B cell (primary cell): ENCODE data around the gene YAP1. TPM values are rescaled to one million over a fixed set of nuclear protein-coding genes. Genes with fewer than 3 reads are reported as not detected.

ENCODE experiments used
- ATAC-seq: fragments of 200-7000 bp; cut with Tn5 transposase; one replicate; pipeline ENCODE4 v1.10.0; 2021; ENCODE audit warnings: low read depth, mild to moderate bottlenecking, moderate number of reproducible peaks, moderate library complexity
- CTCF ChIA-PET: fragments of 350-600 bp; sonication (Branson Sonifier 250); formaldehyde crosslinking; loops from one replicate; lab custom pipeline; 2021; ENCODE audit warnings: antibody characterized with exemption, inconsistent platforms; lab: Charles Lee
- POLR2A ChIA-PET: fragments of 350-600 bp; sonication (Branson Sonifier 250); formaldehyde crosslinking; loops from one replicate; lab custom pipeline; 2021; ENCODE audit warnings: antibody characterized with exemption; lab: Charles Lee
- DNase-seq: peaks from one replicate; pipeline ENCODE4 v3.0.0; 2013
- H2AFZ ChIP-seq: 2 replicates; pipeline ENCODE4 v1.6.1; 2012; ENCODE audit warnings: mild to moderate bottlenecking, low read depth, low read length; ENCODE audit not compliant: insufficient read depth, poor library complexity, severe bottlenecking
- H3K27ac ChIP-seq, 2 donors: 1 replicate in 1 of 2; 2 replicates in 1 of 2; pipeline ENCODE4 v1.5.1; 2012 to 2013; ENCODE audit warnings: low read length in 2 of 2, mild to moderate bottlenecking in 2 of 2, moderate library complexity in 1 of 2
- H3K27me3 ChIP-seq, 4 experiments: fragments of 200-600 bp in 1 of 4; sonication (generic) in 1 of 4; replicated peaks in 1 of 4; 1 replicate in 2 of 4; 2 replicates in 2 of 4; pipeline versions ENCODE4 v1.6.1 to v1.7.0; 2013 to 2016; ENCODE audit warnings: low read length in 3 of 4, mild to moderate bottlenecking in 2 of 4, mixed read lengths in 1 of 4, moderate library complexity in 1 of 4; ENCODE audit not compliant: insufficient read depth in 4 of 4, control insufficient read depth in 3 of 4; ENCODE audit errors: control extremely low read depth in 1 of 4
- H3K36me3 ChIP-seq, 2 experiments: replicated peaks in 1 of 2; 1 replicate in 1 of 2; 2 replicates in 1 of 2; pipeline versions ENCODE4 v1.6.1 to v1.7.1; 2013; ENCODE audit warnings: low read length in 1 of 2; ENCODE audit not compliant: insufficient read depth in 2 of 2, control insufficient read depth in 1 of 2; ENCODE audit errors: control extremely low read depth in 1 of 2, extremely low read depth in 1 of 2
- H3K4me1 ChIP-seq, 2 donors: fragments of 200-600 bp in 1 of 2; sonication (generic) in 1 of 2; 1 replicate in 1 of 2; 2 replicates in 1 of 2; pipeline versions ENCODE4 v1.5.1 to v1.6.1; 2013 to 2017; ENCODE audit warnings: low read length in 2 of 2; ENCODE audit not compliant: control insufficient read depth in 2 of 2, insufficient read depth in 2 of 2
- H3K4me2 ChIP-seq: replicated peaks from 2 replicates; pipeline ENCODE3; 2012; ENCODE audit warnings: mild to moderate bottlenecking, low read depth, low read length; ENCODE audit not compliant: poor library complexity, severe bottlenecking
- H3K4me3 ChIP-seq, 5 experiments: fragments of 200-600 bp in 1 of 5; sonication (generic) in 1 of 5; 1 replicate in 3 of 5; 2 replicates in 2 of 5; pipeline versions ENCODE4 v1.5.1 to v1.7.0; 2011 to 2016; ENCODE audit warnings: low read length in 4 of 5, mild to moderate bottlenecking in 4 of 5, low read depth in 2 of 5, control low read depth in 1 of 5, moderate library complexity in 1 of 5; ENCODE audit not compliant: insufficient read depth in 1 of 5; ENCODE audit errors: control extremely low read depth in 1 of 5, extremely low read depth in 1 of 5
- H3K79me2 ChIP-seq: fragments of 200-600 bp; sonication (generic); one replicate; pipeline ENCODE4 v1.6.0; 2016; ENCODE audit warnings: low read length; ENCODE audit not compliant: control insufficient read depth, insufficient read depth
- H3K9ac ChIP-seq: fragments of 200-600 bp; sonication (generic); 2 replicates; pipeline ENCODE4 v1.6.1; 2017; ENCODE audit warnings: mild to moderate bottlenecking, low read length, moderate library complexity
- H3K9me3 ChIP-seq, 3 donors: one replicate each; pipeline versions ENCODE4 v1.6.1 to v1.7.1; 2013; ENCODE audit warnings: low read length in 2 of 3; ENCODE audit not compliant: control insufficient read depth in 2 of 3, insufficient read depth in 1 of 3; ENCODE audit errors: control extremely low read depth in 1 of 3
- H4K20me1 ChIP-seq: 2 replicates; pipeline ENCODE4 v1.6.0; 2012; ENCODE audit warnings: mild to moderate bottlenecking, low read length; ENCODE audit not compliant: insufficient read depth, control insufficient read depth, poor library complexity, severe bottlenecking
- H3K27ac Mint-ChIP-seq: one replicate; pipeline ENCODE4 v1.8.0; 2021; ENCODE audit warnings: mixed read lengths
- H3K27me3 Mint-ChIP-seq: one replicate; pipeline ENCODE4 v1.8.0; 2021; ENCODE audit warnings: mixed read lengths
- H3K4me1 Mint-ChIP-seq: one replicate; pipeline ENCODE4 v1.8.0; 2021; ENCODE audit warnings: mixed read lengths
- H3K4me3 Mint-ChIP-seq: one replicate; pipeline ENCODE4 v1.8.0; 2021; ENCODE audit warnings: mixed read lengths
- H3K9me3 Mint-ChIP-seq: one replicate; pipeline ENCODE4 v1.8.0; 2022; ENCODE audit warnings: mixed read lengths; ENCODE audit not compliant: insufficient read depth
- CTCF ChIP-seq: fragments of 200-600 bp; IDR thresholded peaks from one replicate; pipeline ENCODE4 v1.8.0; 2022; ENCODE audit warnings: antibody characterized with exemption, mild to moderate bottlenecking
- EZH2 ChIP-seq: IDR thresholded peaks from 2 replicates; pipeline ENCODE4 v1.6.1; 2012; ENCODE audit warnings: borderline replicate concordance, low read depth, mild to moderate bottlenecking, moderate library complexity, low read length; ENCODE audit not compliant: insufficient read depth, poor library complexity, severe bottlenecking
- WGBS: methylation state at CpG from one replicate; pipeline ENCODE4 v1.1.5; 2013; ENCODE audit warnings: missing lambda C conversion rate; ENCODE audit not compliant: insufficient coverage; 5-methylcytosine and 5-hydroxymethylcytosine counted together
- intact Hi-C: fragments of 100-400 bp; cut with micrococcal nuclease; formaldehyde crosslinking; loops from one replicate; pipeline ENCODE4 v1.10.0; 2022
- polyA plus RNA-seq: library from polyadenylated mRNA; depleted of rRNA; stranded (reverse); fragments of >200 nt; gene quantifications from 2 replicates; pipeline ENCODE4 v1.2.3, GENCODE V29; 2012
- total RNA-seq, 2 donors: library from RNA; stranded (reverse); fragments of 120-200 nt in 1 of 2; gene quantifications; 1 replicate in 1 of 2; 2 replicates in 1 of 2; pipeline versions ENCODE4 v1.2.3 to v1.2.4, GENCODE V29; 2013 to 2022

Gene YAP1
- total and polyA plus RNA-seq, 2 donors (not counting 1 experiment from before 2014, with no cell fraction given): not detected

DNA sequence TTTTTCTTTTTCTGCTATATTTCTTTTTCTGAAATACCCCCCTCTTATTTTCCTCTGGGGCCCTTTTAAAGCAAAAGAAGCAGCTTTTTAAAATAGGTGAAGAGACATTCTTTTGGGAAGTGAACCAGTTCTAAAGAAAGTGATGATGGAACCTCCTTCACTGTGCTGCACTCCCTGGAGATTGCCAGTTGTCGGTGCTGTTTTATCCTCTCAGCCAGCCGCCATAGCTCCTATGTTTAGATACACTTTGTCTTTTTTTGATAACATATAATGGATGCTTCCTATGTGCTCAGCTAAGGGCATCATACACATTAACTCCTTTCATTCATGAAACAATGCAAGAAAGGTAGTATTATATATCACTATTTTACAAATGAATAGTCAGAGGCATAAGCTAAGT, 49.0 kb upstream of the YAP1 start:
- Mint-ChIP-seq H3K9me3 (no peaks in the 10 kb centered on the region), H3K4me3 (no peak overlapping the region), H3K27me3 (peaks cover 20% of the 10 kb centered on the region), H3K4me1 (no peaks in the 10 kb centered on the region), H3K27ac (no peak overlapping the region)
- no peaks in the 10 kb centered on the region for H3K9me3 ChIP-seq
- no peak for DNase-seq
- H3K36me3 ChIP-seq: no peaks in the 10 kb centered on the region
- TF ChIP-seq EZH2: no peak
- no peak for TF ChIP-seq CTCF
- H3K9ac ChIP-seq: no peak overlapping the region
- no peaks in the 10 kb centered on the region for H3K79me2 ChIP-seq
- no peak for ATAC-seq
- intact Hi-C loops: no loop called here
- POLR2A ChIA-PET: no interaction called here
- H4K20me1 ChIP-seq: no peaks in the 10 kb centered on the region
- H3K4me1 ChIP-seq: no peaks in the 10 kb centered on the region
- no peak overlapping the region for H3K27ac ChIP-seq
- H3K4me2 ChIP-seq: no peak overlapping the region
- H3K27me3 ChIP-seq: no peaks in the 10 kb centered on the region
- no peak overlapping the region for H2AFZ ChIP-seq
- CTCF ChIA-PET: interaction anchor here (1.4 kb wide), 1 partner anchor 200 kb away, joined by 3 read pairs; no protein-coding TSS in a partner anchor
- WGBS: no CpG with 5 or more reads among the region's 2 CpGs
- no peak overlapping the region for H3K4me3 ChIP-seq

GRCh38 chr11:102062106-102062505, 48.1 kb upstream of the YAP1 start:
- 100% methylated on average over 2 of the region's 2 CpGs for WGBS
- intact Hi-C loops: no loop called here
- Histone ChIP-seq H3K4me1 (no peaks in the 10 kb centered on the region), H2AFZ (no peak overlapping the region), H3K9me3 (no peaks in the 10 kb centered on the region), H3K27me3 (no peaks in the 10 kb centered on the region), H4K20me1 (no peaks in the 10 kb centered on the region), H3K79me2 (no peaks in the 10 kb centered on the region), H3K36me3 (no peaks in the 10 kb centered on the region), H3K4me3 (no peak overlapping the region), H3K9ac (no peak overlapping the region), H3K27ac (no peak overlapping the region), H3K4me2 (no peak overlapping the region)
- CTCF ChIA-PET: no interaction called here
- Mint-ChIP-seq H3K9me3 (no peaks in the 10 kb centered on the region), H3K4me3 (no peak overlapping the region), H3K4me1 (no peaks in the 10 kb centered on the region), H3K27me3 (peaks cover 20% of the 10 kb centered on the region), H3K27ac (no peak overlapping the region)
- DNase-seq (no peak), ATAC-seq (no peak)
- TF ChIP-seq CTCF: no peak
- no peak for TF ChIP-seq EZH2
- POLR2A ChIA-PET: no interaction called here
